Mesenchymal stem cell (in vitro differentiated cells and primary cell): ENCODE measurements around the gene TDRD1.

Experiments used
- DNase-seq: peaks from one replicate; pipeline ENCODE4 v3.0.0-alpha.2; 2013
- H2AFZ ChIP-seq: one replicate; pipeline ENCODE4 v1.6.1; 2013; ENCODE audit warnings: low read depth, mild to moderate bottlenecking, control low read depth, inconsistent platforms, low read length, moderate library complexity
- H2AK5ac ChIP-seq: 2 replicates; pipeline ENCODE4 v1.6.1; 2013; ENCODE audit warnings: low read length, moderate library complexity, mild to moderate bottlenecking, inconsistent platforms; ENCODE audit not compliant: severe bottlenecking
- H2BK120ac ChIP-seq: one replicate; pipeline ENCODE4 v1.6.1; 2013; ENCODE audit warnings: low read depth, mild to moderate bottlenecking, inconsistent platforms, low read length, moderate library complexity
- H2BK12ac ChIP-seq, 2 experiments: one replicate each; pipeline ENCODE4 v1.6.1; 2013; ENCODE audit warnings: inconsistent platforms in 2 of 2, low read length in 2 of 2, mild to moderate bottlenecking in 2 of 2, moderate library complexity in 2 of 2, control low read depth in 1 of 2
- H2BK15ac ChIP-seq: one replicate; pipeline ENCODE4 v1.6.1; 2013; ENCODE audit warnings: mild to moderate bottlenecking, low read depth, inconsistent platforms; ENCODE audit not compliant: poor library complexity, severe bottlenecking
- H2BK5ac ChIP-seq: 2 replicates; pipeline ENCODE4 v1.6.1; 2013; ENCODE audit warnings: low read depth, mild to moderate bottlenecking, low read length, control low read depth, inconsistent platforms; ENCODE audit not compliant: poor library complexity, severe bottlenecking
- H3K14ac ChIP-seq, 2 experiments: one replicate each; pipeline ENCODE4 v1.6.1; 2013; ENCODE audit warnings: inconsistent platforms in 2 of 2, low read length in 2 of 2, control low read depth in 1 of 2, mild to moderate bottlenecking in 1 of 2, moderate library complexity in 1 of 2
- H3K18ac ChIP-seq, 2 experiments: one replicate each; pipeline ENCODE4 v1.6.1; 2013; ENCODE audit warnings: inconsistent platforms in 2 of 2, low read length in 2 of 2, control low read depth in 1 of 2, low read depth in 1 of 2, mild to moderate bottlenecking in 1 of 2
- H3K23ac ChIP-seq, 2 experiments: one replicate each; pipeline ENCODE4 v1.6.1; 2013; ENCODE audit warnings: inconsistent platforms in 2 of 2, low read length in 2 of 2, mild to moderate bottlenecking in 2 of 2, moderate library complexity in 2 of 2, control low read depth in 1 of 2
- H3K27ac ChIP-seq: 2 replicates; pipeline ENCODE4 v1.5.1; 2013; ENCODE audit warnings: mild to moderate bottlenecking, moderate library complexity, low read length, control low read depth, inconsistent platforms; ENCODE audit not compliant: poor library complexity, severe bottlenecking
- H3K27me3 ChIP-seq, 2 experiments: 2 replicates each; pipeline versions ENCODE4 v1.6.1 to v1.7.0; 2013; ENCODE audit warnings: low read length in 2 of 2, mild to moderate bottlenecking in 2 of 2, moderate library complexity in 2 of 2, control low read depth in 1 of 2, inconsistent platforms in 1 of 2; ENCODE audit not compliant: control insufficient read depth in 1 of 2, insufficient read depth in 1 of 2
- H3K36me3 ChIP-seq, 2 experiments: 2 replicates each; pipeline versions ENCODE4 v1.6.1 to v1.7.0; 2013; ENCODE audit warnings: low read length in 2 of 2, control low read depth in 1 of 2, inconsistent platforms in 1 of 2, low read depth in 1 of 2, mild to moderate bottlenecking in 1 of 2; ENCODE audit not compliant: insufficient read depth in 2 of 2, control insufficient read depth in 1 of 2
- H3K4ac ChIP-seq, 2 experiments: one replicate each; pipeline ENCODE4 v1.6.1; 2013; ENCODE audit warnings: inconsistent platforms in 2 of 2, low read length in 2 of 2, mild to moderate bottlenecking in 2 of 2, moderate library complexity in 2 of 2, control low read depth in 1 of 2, low read depth in 1 of 2
- H3K4me1 ChIP-seq: 2 replicates; pipeline ENCODE4 v1.6.1; 2013; ENCODE audit warnings: low read depth, low read length, control low read depth; ENCODE audit not compliant: control insufficient read depth, insufficient read depth
- H3K4me2 ChIP-seq: 2 replicates; pipeline ENCODE4 v1.6.1; 2013; ENCODE audit warnings: low read length, mild to moderate bottlenecking, inconsistent platforms; ENCODE audit not compliant: poor library complexity, severe bottlenecking
- H3K4me3 ChIP-seq, 2 experiments: 2 replicates each; pipeline versions ENCODE4 v1.5.1 to v1.7.0; 2013; ENCODE audit warnings: low read length in 2 of 2, mild to moderate bottlenecking in 2 of 2, control low read depth in 1 of 2, low read depth in 1 of 2; ENCODE audit not compliant: insufficient read depth in 1 of 2
- H3K79me1 ChIP-seq: replicated peaks from 2 replicates; pipeline ENCODE4 v1.6.1; 2013; ENCODE audit warnings: mild to moderate bottlenecking, control low read depth, low read length, inconsistent platforms; ENCODE audit not compliant: poor library complexity, severe bottlenecking
- H3K9ac ChIP-seq: 2 replicates; pipeline ENCODE4 v1.7.0; 2013; ENCODE audit warnings: mild to moderate bottlenecking, low read length, moderate library complexity
- H3K9me3 ChIP-seq: 2 replicates; pipeline ENCODE4 v1.7.0; 2013; ENCODE audit warnings: mild to moderate bottlenecking, low read length; ENCODE audit not compliant: control insufficient read depth
- H4K8ac ChIP-seq: one replicate; pipeline ENCODE4 v1.6.1; 2013; ENCODE audit warnings: inconsistent platforms, mild to moderate bottlenecking, low read length, moderate library complexity
- H4K91ac ChIP-seq: one replicate; pipeline ENCODE4 v1.6.1; 2013; ENCODE audit warnings: mild to moderate bottlenecking, low read length, inconsistent platforms
- WGBS: methylation state at CpG from one replicate; pipeline ENCODE4 v1.1.7; 2013; ENCODE audit warnings: mixed read lengths; 5-methylcytosine and 5-hydroxymethylcytosine counted together

Gene TDRD1

GRCh38 chr10:114163062-114163461 lies 16.1 kb upstream of the TDRD1 start:
- H3K36me3 ChIP-seq = peaks cover 7 to 11% of the 10 kb centered on the region in 2 experiments
- 90% methylated on average over 1 of the region's 2 CpGs for WGBS

GRCh38 chr10:114166043-114166442 lies 13.1 kb upstream of the TDRD1 start:
- Histone ChIP-seq H3K4me3 (no peak overlapping the region), H2BK120ac (no peak overlapping the region), H2AK5ac (no peak overlapping the region), H2AFZ (no peak overlapping the region), H3K4me2 (no peak overlapping the region), H3K79me1 (peaks cover 7% of the 10 kb centered on the region), H2BK15ac (no peak overlapping the region), H3K18ac (no peak overlapping the region), H4K91ac (no peak overlapping the region), H3K27me3 (no peaks in the 10 kb centered on the region), H3K9me3 (peaks cover 6% of the 10 kb centered on the region), H3K14ac (no peak overlapping the region), H3K4ac (no peak overlapping the region), H3K23ac (no peak overlapping the region), H2BK12ac (no peak overlapping the region), H2BK5ac (no peak overlapping the region), H3K36me3 (peaks cover 0 to 11% of the 10 kb centered on the region in 2 experiments), H4K8ac (no peak overlapping the region), H3K9ac (no peak overlapping the region), H3K4me1 (no peaks in the 10 kb centered on the region), H3K27ac (no peak overlapping the region)
- no peak for DNase-seq
- 77% methylated on average over 3 of the region's 3 CpGs for WGBS

More at GRCh38 chr10:114163062-114163461, 16.1 kb upstream of the TDRD1 start:
- Histone ChIP-seq H3K4ac (no peak overlapping the region), H3K4me2 (no peak overlapping the region), H3K79me1 (peaks cover 14% of the 10 kb centered on the region), H4K8ac (no peak overlapping the region), H3K14ac (no peak overlapping the region), H3K4me1 (no peaks in the 10 kb centered on the region), H2BK12ac (no peak overlapping the region), H3K27me3 (no peaks in the 10 kb centered on the region), H3K9ac (no peak overlapping the region), H3K27ac (no peak overlapping the region), H2BK5ac (no peak overlapping the region), H3K18ac (no peak overlapping the region), H3K9me3 (no peaks in the 10 kb centered on the region), H3K23ac (no peak overlapping the region), H2BK120ac (no peak overlapping the region), H2AFZ (no peak overlapping the region), H3K4me3 (no peak overlapping the region), H2AK5ac (no peak overlapping the region), H2BK15ac (no peak overlapping the region), H4K91ac (no peak overlapping the region)
- no peak for DNase-seq

- Histone ChIP-seq H3K27ac (no peak overlapping the region), H4K91ac (no peak overlapping the region), H3K4me3 (no peak overlapping the region), H2AK5ac (no peak overlapping the region), H3K79me1 (peaks cover 6% of the 10 kb centered on the region), H2BK5ac (no peak overlapping the region), H3K23ac (no peak overlapping the region), H4K8ac (no peak overlapping the region), H2BK12ac (no peak overlapping the region), H3K36me3 (peaks cover 0 to 11% of the 10 kb centered on the region in 2 experiments), H3K4ac (no peak overlapping the region), H3K14ac (no peak overlapping the region), H3K4me2 (no peak overlapping the region), H2BK120ac (no peak overlapping the region), H3K9ac (no peak overlapping the region), H3K4me1 (no peaks in the 10 kb centered on the region), H3K27me3 (no peaks in the 10 kb centered on the region), H3K9me3 (peaks cover 6% of the 10 kb centered on the region), H2AFZ (no peak overlapping the region), H2BK15ac (no peak overlapping the region), H3K18ac (no peak overlapping the region)
- WGBS = 91% methylated on average over 2 of the region's 3 CpGs
- DNase-seq = no peak
Measured at GRCh38 chr10:114166494-114166893, 12.7 kb upstream of the TDRD1 start.

GRCh38 chr10:114167985-114168384 lies 11.2 kb upstream of the TDRD1 start:
- H3K4me3 ChIP-seq = no peak overlapping the region
- H3K4me1 ChIP-seq = no peaks in the 10 kb centered on the region
- peaks cover 0 to 4% of the 10 kb centered on the region in 2 experiments for H3K36me3 ChIP-seq
- no peak overlapping the region for H3K27ac ChIP-seq
- H2BK120ac ChIP-seq = no peak overlapping the region
- peaks cover 6% of the 10 kb centered on the region for H3K79me1 ChIP-seq
- peaks cover 6% of the 10 kb centered on the region for H3K9me3 ChIP-seq
- no peaks in the 10 kb centered on the region for H3K27me3 ChIP-seq
- no peak overlapping the region for H3K18ac ChIP-seq
- no peak for DNase-seq
- no peak overlapping the region for H2AFZ ChIP-seq
- H3K4me2 ChIP-seq = no peak overlapping the region
- H2BK12ac ChIP-seq = no peak overlapping the region
- no peak overlapping the region for H4K91ac ChIP-seq
- H3K14ac ChIP-seq = no peak overlapping the region
- H4K8ac ChIP-seq = no peak overlapping the region
- H2AK5ac ChIP-seq = no peak overlapping the region
- WGBS = 100% methylated on average over 3 of the region's 3 CpGs
- H3K9ac ChIP-seq = no peak overlapping the region
- no peak overlapping the region for H3K23ac ChIP-seq
- H2BK15ac ChIP-seq = no peak overlapping the region
- no peak overlapping the region for H3K4ac ChIP-seq
- no peak overlapping the region for H2BK5ac ChIP-seq
